Activated CD8-positive, alpha-beta memory T cell treated with anti-CD3 and anti-CD28 coated beads for 4 hours (primary cell): Measurements from ENCODE around the gene EDDM3A.
"Not testable (repeated sequence)": the region's sequence is repeated elsewhere in the genome, so short reads cannot be mapped to it uniquely, and the experiment has no call there.

ENCODE experiments used
- DNase-seq, 2 donors: peaks; one replicate each; pipeline ENCODE4 v3.0.0-alpha.2; 2020; ENCODE audit warnings: low read depth in 2 of 2

The EDDM3A gene

GRCh38 chr14:20745571-20746358, at the start of gene EDDM3A:
Gene EDDM3A, plus strand, starts transcription at chr14:20745887. Its CDS starts 1,694 bp downstream, at chr14:20747581.
- DNase-seq, result no peak

- no peak for DNase-seq
Measured at GRCh38 chr14:20696764-20697163, 48.9 kb upstream of the EDDM3A start.

- DNase-seq, result peak in 1 of 2 donors; percentile 13
Measured at GRCh38 chr14:20697273-20698017, 48.2 kb upstream of the EDDM3A start.

- no peak for DNase-seq
Measured at GRCh38 chr14:20698018-20698329, 47.7 kb upstream of the EDDM3A start.

- no peak for DNase-seq
Measured at GRCh38 chr14:20698934-20699333, 46.8 kb upstream of the EDDM3A start.

- DNase-seq, result no peak
Measured at GRCh38 chr14:20699931-20700330, 45.8 kb upstream of the EDDM3A start.

- not testable (repeated sequence) for DNase-seq
Measured at GRCh38 chr14:20700965-20701364, 44.7 kb upstream of the EDDM3A start.

GRCh38 chr14:20706657-20707355, 38.9 kb upstream of the EDDM3A start:
- DNase-seq, result no peak

GRCh38 chr14:20707622-20708021, 38.1 kb upstream of the EDDM3A start:
- no peak for DNase-seq

GRCh38 chr14:20711261-20711660, 34.4 kb upstream of the EDDM3A start:
- no peak for DNase-seq

GRCh38 chr14:20711685-20712084, 34.0 kb upstream of the EDDM3A start:
- no peak for DNase-seq

GRCh38 chr14:20712904-20713303, 32.8 kb upstream of the EDDM3A start:
- DNase-seq, result no peak

GRCh38 chr14:20714593-20715250, 31.0 kb upstream of the EDDM3A start:
- DNase-seq, result no peak

GRCh38 chr14:20719777-20720176, 25.9 kb upstream of the EDDM3A start:
- DNase-seq, result no peak

- no peak for DNase-seq
Measured at GRCh38 chr14:20720741-20721140, 24.9 kb upstream of the EDDM3A start.

- no peak for DNase-seq
Measured at GRCh38 chr14:20722016-20722415, 23.7 kb upstream of the EDDM3A start.

- DNase-seq, result no peak
Measured at GRCh38 chr14:20723488-20723887, 22.2 kb upstream of the EDDM3A start.

- DNase-seq, result not testable (repeated sequence)
Measured at GRCh38 chr14:20726121-20726520, 19.6 kb upstream of the EDDM3A start.

GRCh38 chr14:20726531-20726930, 19.2 kb upstream of the EDDM3A start:
- no peak for DNase-seq

- no peak for DNase-seq
Measured at GRCh38 chr14:20730891-20731290, 14.8 kb upstream of the EDDM3A start.

GRCh38 chr14:20732477-20732876, 13.2 kb upstream of the EDDM3A start:
- DNase-seq, result no peak

GRCh38 chr14:20732979-20733635, 12.6 kb upstream of the EDDM3A start:
- no peak for DNase-seq
